IMR-90 (cell line): ENCODE data around the gene LY6G6F. TPM values are rescaled to one million over a fixed set of nuclear protein-coding genes. Genes with fewer than 3 reads are reported as not detected.

Experiments
- ATAC-seq: fragments of 200-7000 bp; cut with Tn5 transposase; 2 replicates; pipeline ENCODE4 v1.9.1; 2020; ENCODE audit warnings: low read depth, mild to moderate bottlenecking, moderate library complexity
- BruUV-seq: library from RNA; stranded (reverse); fragments of 400-500 nt; replicated peaks from 2 replicates; lab custom pipeline; 2021; lab: Mats Ljungman, UMichigan
- CTCF ChIA-PET: fragments of 300-600 bp; formaldehyde crosslinking; extraction: SDS; loops from one replicate; lab custom pipeline; 2021; ENCODE audit warnings: antibody characterized with exemption; lab: Yijun Ruan, JAX
- POLR2A ChIA-PET: fragments of 300-600 bp; sonication (Branson Sonifier 250); formaldehyde crosslinking; loops from one replicate; lab custom pipeline; 2022; ENCODE audit warnings: antibody characterized with exemption; ENCODE audit not compliant: unreplicated experiment; lab: Charles Lee
- DNase-seq: peaks from one replicate; pipeline ENCODE4 v3.0.0; 2013
- H2AFZ ChIP-seq: replicated peaks from 2 replicates; pipeline ENCODE3; 2013; ENCODE audit warnings: low read length, mild to moderate bottlenecking; ENCODE audit not compliant: poor library complexity
- H2AK5ac ChIP-seq: 2 replicates; pipeline ENCODE4 v1.6.1; 2013; ENCODE audit warnings: low read depth, low read length, inconsistent platforms
- H2AK9ac ChIP-seq: replicated peaks from 2 replicates; pipeline ENCODE3; 2013; ENCODE audit warnings: mild to moderate bottlenecking, low read depth, low read length, moderate library complexity; ENCODE audit not compliant: poor library complexity
- H2BK120ac ChIP-seq: 2 replicates; pipeline ENCODE4 v1.6.1; 2013; ENCODE audit warnings: low read depth, low read length, inconsistent platforms
- H2BK15ac ChIP-seq: 3 replicates; pipeline ENCODE4 v1.6.1; 2013; ENCODE audit warnings: low read depth, low read length, inconsistent platforms
- H2BK20ac ChIP-seq: 2 replicates; pipeline ENCODE4 v1.6.1; 2013; ENCODE audit warnings: low read depth, mild to moderate bottlenecking, inconsistent platforms, low read length, moderate library complexity
- H2BK5ac ChIP-seq: 2 replicates; pipeline ENCODE4 v1.6.1; 2013; ENCODE audit warnings: mild to moderate bottlenecking, low read depth, low read length, inconsistent platforms; ENCODE audit not compliant: poor library complexity, severe bottlenecking
- H3K14ac ChIP-seq: replicated peaks from 2 replicates; pipeline ENCODE4 v1.6.1; 2013; ENCODE audit warnings: low read depth, low read length, inconsistent platforms
- H3K18ac ChIP-seq: 2 replicates; pipeline ENCODE4 v1.6.1; 2013; ENCODE audit warnings: low read depth, low read length, control low read depth
- H3K23ac ChIP-seq: 2 replicates; pipeline ENCODE4 v1.6.1; 2013; ENCODE audit warnings: low read depth, low read length, inconsistent platforms
- H3K27ac ChIP-seq: 2 replicates; pipeline ENCODE4 v1.5.1; 2013; ENCODE audit warnings: mild to moderate bottlenecking, control low read depth, low read length; ENCODE audit not compliant: insufficient read depth
- H3K27me3 ChIP-seq: 2 replicates; pipeline ENCODE4 v1.6.1; 2013; ENCODE audit warnings: low read length; ENCODE audit not compliant: control insufficient read depth, insufficient read depth
- H3K36me3 ChIP-seq: 2 replicates; pipeline ENCODE4 v1.6.1; 2013; ENCODE audit warnings: low read length, mixed read lengths; ENCODE audit not compliant: control insufficient read depth, insufficient read depth
- H3K4ac ChIP-seq: 2 replicates; pipeline ENCODE4 v1.6.1; 2013; ENCODE audit warnings: low read depth, low read length, inconsistent platforms
- H3K4me1 ChIP-seq: 2 replicates; pipeline ENCODE4 v1.6.1; 2013; ENCODE audit warnings: low read length, mixed read lengths; ENCODE audit not compliant: control insufficient read depth, insufficient read depth
- H3K4me2 ChIP-seq: 2 replicates; pipeline ENCODE4 v1.6.1; 2013; ENCODE audit warnings: low read depth, mild to moderate bottlenecking, control low read depth, low read length, moderate library complexity
- H3K4me3 ChIP-seq: 2 replicates; pipeline ENCODE4 v1.5.1; 2013; ENCODE audit warnings: low read depth, mild to moderate bottlenecking, control low read depth, low read length, moderate library complexity; ENCODE audit not compliant: insufficient read depth
- H3K56ac ChIP-seq: 2 replicates; pipeline ENCODE4 v1.6.1; 2013; ENCODE audit warnings: low read length, inconsistent platforms; ENCODE audit not compliant: insufficient read depth; ENCODE audit errors: extremely low read depth
- H3K79me1 ChIP-seq, 2 experiments: 2 replicates each; pipeline ENCODE4 v1.6.1; 2013; ENCODE audit warnings: low read length in 2 of 2, inconsistent platforms in 1 of 2, low read depth in 1 of 2
- H3K9ac ChIP-seq: 2 replicates; pipeline ENCODE4 v1.6.1; 2013; ENCODE audit warnings: low read depth, low read length, control low read depth
- H3K9me1 ChIP-seq: 2 replicates; pipeline ENCODE4 v1.6.1; 2013; ENCODE audit warnings: low read length, inconsistent platforms; ENCODE audit not compliant: insufficient read depth
- H3K9me3 ChIP-seq: 2 replicates; pipeline ENCODE4 v1.6.1; 2013; ENCODE audit warnings: low read length; ENCODE audit not compliant: control insufficient read depth, insufficient read depth
- H4K20me1 ChIP-seq: 2 replicates; pipeline ENCODE4 v1.6.1; 2013; ENCODE audit warnings: low read length, inconsistent platforms; ENCODE audit not compliant: insufficient read depth
- H4K5ac ChIP-seq: 2 replicates; pipeline ENCODE4 v1.6.1; 2013; ENCODE audit warnings: mild to moderate bottlenecking, low read depth, low read length, control low read depth
- H4K8ac ChIP-seq, 2 experiments: 2 replicates each; pipeline ENCODE4 v1.6.1; 2013; ENCODE audit warnings: low read depth in 2 of 2, low read length in 2 of 2, control low read depth in 1 of 2, inconsistent platforms in 1 of 2
- H4K91ac ChIP-seq: 2 replicates; pipeline ENCODE4 v1.6.1; 2013; ENCODE audit warnings: low read depth, low read length, inconsistent platforms; ENCODE audit not compliant: insufficient read depth
- CEBPB ChIP-seq: IDR thresholded peaks from 2 replicates; pipeline ENCODE4 v1.6.1; 2012; ENCODE audit warnings: low read depth, low read length, improper control_type of control experiment
- CHD1 ChIP-seq: IDR thresholded peaks from 2 replicates; pipeline ENCODE4 v1.6.1; 2012; ENCODE audit warnings: low read depth, low read length, improper control_type of control experiment
- FOS ChIP-seq: fragments of 150-350 bp; IDR thresholded peaks from 2 replicates; pipeline ENCODE4 v1.6.1; 2016; ENCODE audit warnings: low read depth, low read length
- MAFK ChIP-seq: IDR thresholded peaks from 2 replicates; pipeline ENCODE4 v1.6.1; 2012; ENCODE audit warnings: low read depth, low read length, improper control_type of control experiment
- POLR2A ChIP-seq: IDR thresholded peaks from 2 replicates; pipeline ENCODE4 v1.6.1; 2012; ENCODE audit warnings: mild to moderate bottlenecking, low read depth, low read length
- RAD21 ChIP-seq: IDR thresholded peaks from 2 replicates; pipeline ENCODE4 v1.6.1; 2012; ENCODE audit warnings: low read length, improper control_type of control experiment
- SMC3 ChIP-seq: fragments of 150-350 bp; IDR thresholded peaks from 2 replicates; pipeline ENCODE4 v1.6.1; 2016; ENCODE audit warnings: low read depth, mild to moderate bottlenecking, antibody characterized with exemption, low read length, moderate library complexity
- WGBS, 2 experiments: methylation state at CpG; one replicate each; pipeline versions ENCODE4 v1.1.5 to v1.1.7; 2013; ENCODE audit warnings: missing lambda C conversion rate in 2 of 2; ENCODE audit not compliant: insufficient read length in 1 of 2; ENCODE audit errors: extremely low coverage in 2 of 2; 5-methylcytosine and 5-hydroxymethylcytosine counted together
- dilution Hi-C: fragments of 300-500 bp; cut with HindIII; formaldehyde crosslinking; loops from one replicate; pipeline ENCODE4 v1.14.3; 2018; ENCODE audit warnings: low sequenced_read_pairs; ENCODE audit not compliant: unreplicated experiment
- in situ Hi-C: fragments of 300-500 bp; cut with MboI; formaldehyde crosslinking; loops from 3 replicates; pipeline ENCODE4 v1.14.3; 2019; ENCODE audit warnings: low sequenced_read_pairs, inconsistent platforms, mixed read lengths
- intact Hi-C: fragments of 100-400 bp; cut with micrococcal nuclease; formaldehyde crosslinking; loops from 2 replicates; pipeline ENCODE4 v1.10.0; 2022
- polyA plus RNA-seq, 3 experiments: library from polyadenylated mRNA; depleted of rRNA; stranded (reverse); fragments of >200 nt; gene quantifications; 2 replicates each; pipeline ENCODE4 v1.2.3, GENCODE V29; 2012; ENCODE audit warnings: low replicate concordance in 1 of 3
- total RNA-seq: library from RNA; depleted of rRNA; stranded (reverse); fragments of >200 nt; gene quantifications from 2 replicates; pipeline ENCODE4 v1.2.3, GENCODE V29; 2012
- TF ChIP-seq, protein P1 (sequence below): fragments of 150-350 bp; IDR thresholded peaks from 2 replicates; pipeline ENCODE4 v1.6.1; 2016; ENCODE audit warnings: low read depth, mild to moderate bottlenecking, low read length, moderate library complexity, borderline replicate concordance

LY6G6F gene
- total and polyA plus RNA-seq, 2 of the 4 experiments (the other 2 are of a cell fraction), result not detected

DNA sequence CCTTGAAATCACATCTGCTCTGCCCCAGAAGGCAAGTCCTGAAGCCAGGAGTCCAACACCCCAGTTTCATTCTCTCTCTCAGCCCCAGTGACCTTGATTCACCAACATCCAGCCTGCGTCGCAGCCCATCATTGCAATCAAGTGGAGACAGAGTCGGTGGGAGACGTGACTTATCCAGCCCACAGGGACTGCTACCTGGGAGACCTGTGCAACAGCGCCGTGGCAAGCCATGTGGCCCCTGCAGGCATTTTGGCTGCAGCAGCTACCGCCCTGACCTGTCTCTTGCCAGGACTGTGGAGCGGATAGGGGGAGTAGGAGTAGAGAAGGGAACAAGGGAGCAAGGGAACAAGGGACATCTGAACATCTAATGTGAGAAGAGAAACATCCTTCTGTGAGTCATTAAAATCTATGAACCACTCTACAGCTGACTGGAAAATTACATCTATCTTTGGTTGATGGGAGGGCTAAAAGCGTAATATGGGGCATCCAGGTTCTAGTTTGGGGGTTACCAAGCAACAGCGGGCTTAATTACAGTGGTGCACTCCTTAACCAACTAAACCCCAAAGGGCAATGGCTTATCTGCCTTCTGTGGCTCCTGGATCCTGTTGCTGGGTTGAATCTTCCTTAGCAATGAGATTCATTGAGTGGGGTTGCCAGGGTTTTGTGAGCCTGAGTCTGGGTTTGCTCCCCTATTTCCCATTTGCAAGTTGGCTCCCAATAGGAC lies 11.0 kb downstream of the LY6G6F start:
- ChIA-PET POLR2A (no interaction called here), CTCF (no interaction called here)
- Histone ChIP-seq H4K8ac (no peak overlapping the region), H3K4me2 (no peak overlapping the region), H3K9ac (no peak overlapping the region), H3K9me3 (no peaks in the 10 kb centered on the region), H2BK5ac (no peak overlapping the region), H2BK120ac (no peak overlapping the region), H2AFZ (peak overlapping the region; percentile 13), H2AK9ac (no peak overlapping the region), H3K79me1 (no peaks in the 10 kb centered on the region), H3K4me1 (no peaks in the 10 kb centered on the region), H3K4ac (no peak overlapping the region), H3K56ac (no peak overlapping the region), H3K36me3 (no peaks in the 10 kb centered on the region), H3K4me3 (no peak overlapping the region), H3K23ac (no peak overlapping the region), H3K14ac (no peak overlapping the region), H4K20me1 (no peaks in the 10 kb centered on the region), H2BK20ac (no peak overlapping the region), H4K91ac (no peak overlapping the region), H4K5ac (no peak overlapping the region), H3K18ac (no peak overlapping the region), H3K9me1 (peaks cover 4% of the 10 kb centered on the region; the same call in 1 of the 2 replicates), H3K27ac (no peak overlapping the region), H3K27me3 (peaks cover 23% of the 10 kb centered on the region), H2BK15ac (no peak overlapping the region), H2AK5ac (no peak overlapping the region)
- no TSS peak for BruUV-seq
- no peak for TF ChIP-seq FOS
- TF ChIP-seq POLR2A, result no peak
- no peak for TF ChIP-seq MAFK
- no peak for TF ChIP-seq CHD1
- TF ChIP-seq CEBPB, result no peak
- no peak for TF ChIP-seq RAD21
- TF ChIP-seq SMC3, result no peak
- TF ChIP-seq, protein P1, sequence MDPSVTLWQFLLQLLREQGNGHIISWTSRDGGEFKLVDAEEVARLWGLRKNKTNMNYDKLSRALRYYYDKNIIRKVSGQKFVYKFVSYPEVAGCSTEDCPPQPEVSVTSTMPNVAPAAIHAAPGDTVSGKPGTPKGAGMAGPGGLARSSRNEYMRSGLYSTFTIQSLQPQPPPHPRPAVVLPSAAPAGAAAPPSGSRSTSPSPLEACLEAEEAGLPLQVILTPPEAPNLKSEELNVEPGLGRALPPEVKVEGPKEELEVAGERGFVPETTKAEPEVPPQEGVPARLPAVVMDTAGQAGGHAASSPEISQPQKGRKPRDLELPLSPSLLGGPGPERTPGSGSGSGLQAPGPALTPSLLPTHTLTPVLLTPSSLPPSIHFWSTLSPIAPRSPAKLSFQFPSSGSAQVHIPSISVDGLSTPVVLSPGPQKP, result no peak
- DNase-seq, result no peak
- WGBS, 2 experiments, result 30% methylated on average over 2 of the region's 10 CpGs; no CpG with 5 or more reads in 1 of the 2 experiments
- dilution Hi-C loops (no loop called here), in situ Hi-C loops (no loop called here), intact Hi-C loops (no loop called here)
- ATAC-seq, result no peak
